Glomerular visceral epithelial cell (primary cell): ENCODE data around the gene ANO3.
"Not testable (repeated sequence)": the region's sequence is repeated elsewhere in the genome, so short reads cannot be mapped to it uniquely, and the experiment has no call there.

Source experiments
- DNase-seq: peaks from one replicate; pipeline ENCODE4 v3.0.0-alpha.2; 2016; ENCODE audit errors: extremely low spot score

Gene ANO3

DNA sequence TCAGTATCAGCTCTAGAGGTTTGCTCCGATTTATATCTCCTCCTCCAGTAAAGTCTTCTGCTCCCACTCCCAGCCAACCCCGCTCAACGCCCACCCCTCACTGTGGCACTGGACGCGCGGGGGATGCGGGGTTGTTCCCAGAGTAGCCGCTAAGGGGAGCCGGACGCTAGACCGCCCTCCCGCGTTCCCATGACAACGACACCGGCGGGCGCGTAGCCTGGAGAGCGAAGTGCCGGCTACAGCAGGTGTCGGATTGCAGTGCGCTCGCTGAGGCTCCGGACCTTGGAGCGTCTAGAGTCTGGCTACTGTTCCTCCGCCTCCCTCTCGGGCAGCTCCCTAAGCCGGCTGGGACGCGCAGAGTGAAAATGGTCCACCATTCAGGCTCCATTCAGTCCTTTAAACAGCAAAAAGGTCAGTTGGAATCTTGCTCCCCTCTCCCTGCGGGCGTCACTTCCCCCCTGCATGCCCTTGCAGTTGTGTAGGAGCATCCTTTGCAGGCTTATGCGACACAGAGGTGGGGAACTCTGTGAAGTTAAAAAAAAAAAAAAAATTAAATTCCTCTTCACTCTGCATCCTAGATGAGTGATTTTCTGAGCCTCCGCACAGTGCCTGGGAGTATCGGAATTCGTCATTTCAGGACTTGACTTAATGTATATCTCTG, at the start of gene ANO3:
ANO3 (plus strand) TSS at position 220 of the 661 bp plus-strand sequence; CDS start at position 366, 146 bp downstream.
- peak; percentile 66 for DNase-seq

DNA sequence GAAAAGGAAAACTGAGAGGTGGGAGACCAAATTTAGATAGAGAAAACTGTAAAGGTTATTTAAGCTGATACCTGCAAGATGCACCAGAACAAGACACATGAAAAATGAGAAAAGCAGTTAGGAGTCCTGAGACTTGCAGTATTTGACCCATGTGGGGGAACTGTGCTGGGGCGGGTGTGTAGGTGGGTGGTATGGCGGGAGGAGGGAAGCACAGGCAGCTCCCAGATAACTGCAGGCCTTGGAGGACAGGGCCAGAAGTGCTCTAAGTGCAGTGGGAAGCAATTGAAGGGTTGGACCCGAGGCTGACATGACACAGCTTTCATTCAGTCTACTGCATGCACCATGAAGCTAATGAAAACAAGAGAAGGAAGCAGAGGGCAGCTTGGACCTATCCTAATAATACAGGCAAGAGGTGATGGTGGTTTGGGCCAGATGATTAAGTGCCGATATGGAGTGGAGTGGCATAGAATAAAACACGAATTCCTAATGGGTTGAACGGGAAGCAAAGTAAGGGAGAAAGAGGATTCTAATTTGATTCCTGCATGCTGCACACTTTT, 48.0 kb upstream of the ANO3 start:
- DNase-seq = no peak

DNA sequence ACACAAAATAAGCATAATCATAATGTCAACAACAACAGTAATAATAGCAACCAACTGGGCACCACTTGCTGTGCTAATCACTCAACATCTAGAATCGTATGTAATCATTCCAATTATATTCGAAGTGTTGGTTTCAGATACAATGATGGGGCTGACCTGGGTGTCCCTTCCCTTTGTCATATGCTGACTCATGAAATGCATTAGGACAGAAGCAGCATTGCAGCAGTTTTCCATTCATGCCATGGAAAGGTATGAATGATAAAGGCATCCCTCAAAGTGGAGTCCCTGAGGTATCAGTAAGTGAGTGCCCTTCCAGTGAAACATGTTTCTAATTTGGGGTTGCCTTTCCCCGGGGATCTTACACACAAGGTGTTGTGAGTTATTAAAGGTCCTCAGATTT, 46.3 kb upstream of the ANO3 start:
- DNase-seq = no peak

DNA sequence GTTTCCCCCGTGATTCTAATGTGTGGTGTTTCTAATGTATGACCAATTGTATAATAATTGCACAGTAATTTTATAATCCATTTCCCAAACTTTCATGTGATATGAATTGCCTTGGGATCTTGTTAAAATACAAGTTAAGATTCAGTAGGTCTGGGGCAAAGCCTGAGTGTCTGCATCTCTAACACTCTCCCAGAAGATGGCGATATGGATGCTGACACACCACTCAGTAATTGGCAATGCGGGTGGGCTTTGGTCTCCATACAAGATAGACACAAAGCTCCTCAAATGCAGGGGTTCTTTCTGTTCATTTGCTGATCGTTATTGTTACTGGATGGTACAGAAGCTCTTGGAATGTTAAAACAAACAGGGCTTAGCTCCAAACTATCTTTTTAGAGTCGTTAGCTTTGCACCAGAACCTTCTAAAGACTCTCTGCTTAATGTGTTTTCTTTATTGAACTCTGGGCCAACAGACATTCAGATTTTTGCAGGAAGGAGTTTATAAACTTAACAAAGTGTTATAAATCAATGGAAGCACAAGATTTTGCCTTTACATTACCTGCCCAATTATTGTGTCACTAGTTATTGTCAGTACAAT, 45.4 kb upstream of the ANO3 start:
- DNase-seq = peak; percentile 10

DNA sequence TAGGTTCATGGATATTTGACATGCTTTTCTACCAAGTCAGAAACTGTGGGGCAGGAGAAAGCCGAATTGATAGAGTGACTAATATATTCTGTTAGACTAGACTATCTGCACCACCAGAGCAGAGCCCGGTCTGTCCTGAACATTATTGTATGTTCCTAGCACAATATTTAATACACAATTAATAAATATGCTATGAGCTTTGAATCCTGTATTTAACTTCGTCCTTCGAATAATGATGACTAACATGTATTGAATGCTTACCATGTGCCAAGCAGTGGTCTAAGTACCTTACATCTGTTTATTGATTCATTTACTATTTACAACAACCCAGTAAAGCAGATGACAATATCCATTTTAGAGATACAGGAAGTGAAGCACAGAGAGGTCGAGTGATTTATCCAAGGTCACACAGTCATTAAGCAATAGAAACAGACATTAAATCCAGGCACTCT, 44.8 kb upstream of the ANO3 start:
- DNase-seq = no peak

DNA sequence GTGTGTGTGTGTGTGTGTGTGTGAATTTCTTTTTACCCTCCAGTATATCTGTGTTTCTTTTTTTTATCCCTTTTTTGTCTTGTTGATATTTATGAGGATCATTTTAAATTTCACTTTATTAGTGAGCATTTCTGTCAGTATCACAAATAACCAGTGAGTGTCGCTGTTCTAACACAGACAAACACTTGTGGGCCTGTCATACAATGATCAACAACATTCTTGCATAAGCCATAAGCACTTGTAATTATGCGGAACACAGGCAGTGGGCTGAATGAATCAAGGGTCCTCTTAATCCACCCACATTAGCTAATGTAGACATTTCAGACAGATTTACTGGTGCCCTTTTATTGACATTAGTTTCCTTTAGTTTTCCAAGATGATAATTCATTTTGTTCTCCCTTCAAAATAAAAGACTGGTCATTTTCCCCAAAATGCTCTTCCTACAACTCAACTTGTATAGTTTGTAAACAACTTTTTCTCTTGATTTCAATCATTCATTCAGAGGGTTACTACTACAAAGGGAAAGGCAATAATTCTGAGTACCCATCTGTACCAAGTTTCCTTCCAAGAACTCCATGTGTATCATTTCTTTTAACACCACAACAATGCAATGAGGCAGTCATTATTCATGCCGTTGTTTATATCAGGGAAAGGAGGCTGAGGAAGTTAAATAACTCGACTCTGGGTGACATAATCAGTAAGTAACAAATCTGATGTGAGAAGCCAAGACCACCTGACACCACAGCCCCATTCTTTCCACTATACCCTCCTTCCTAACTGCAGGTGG, 34.5 kb upstream of the ANO3 start:
- DNase-seq = peak; percentile 31

DNA sequence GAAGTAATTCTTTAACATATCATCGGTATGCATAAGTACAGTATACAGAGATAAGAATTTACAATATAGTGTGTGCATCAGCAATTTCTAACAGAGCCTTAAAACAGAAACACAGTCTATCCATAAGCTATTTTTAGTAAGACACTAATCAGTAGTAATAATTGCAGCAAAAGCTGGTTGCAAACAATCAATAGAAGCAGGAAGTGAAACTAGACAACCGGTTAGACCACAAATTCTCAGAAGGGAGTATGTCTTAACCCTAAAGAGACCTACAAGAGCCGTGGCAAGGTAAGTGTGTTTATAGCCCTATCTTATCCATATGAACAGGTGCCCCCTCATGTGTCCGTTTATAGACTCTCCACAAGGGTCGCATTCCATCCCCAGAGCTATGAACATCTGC, 15.6 kb upstream of the ANO3 start:
- DNase-seq = not testable (repeated sequence)

DNA sequence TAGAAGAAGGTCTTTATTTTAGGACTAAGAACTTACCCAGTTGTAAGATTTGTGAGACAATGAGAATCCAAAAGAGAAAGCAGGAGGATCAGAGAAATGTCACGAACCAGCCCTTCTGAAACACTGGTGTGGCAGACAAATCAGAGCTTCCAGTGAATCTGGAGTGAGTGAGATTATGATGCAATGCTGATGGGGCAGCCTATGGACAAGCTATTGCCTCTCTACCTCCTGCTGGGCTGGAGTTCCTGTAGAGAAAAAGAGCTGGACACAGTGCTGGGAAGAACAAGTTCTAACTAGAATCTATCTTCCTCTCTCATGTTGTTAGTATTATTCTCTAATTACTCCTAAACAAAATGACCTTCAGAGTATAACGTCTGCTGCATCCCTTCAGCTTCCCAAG, 12.0 kb upstream of the ANO3 start:
- DNase-seq = no peak

DNA sequence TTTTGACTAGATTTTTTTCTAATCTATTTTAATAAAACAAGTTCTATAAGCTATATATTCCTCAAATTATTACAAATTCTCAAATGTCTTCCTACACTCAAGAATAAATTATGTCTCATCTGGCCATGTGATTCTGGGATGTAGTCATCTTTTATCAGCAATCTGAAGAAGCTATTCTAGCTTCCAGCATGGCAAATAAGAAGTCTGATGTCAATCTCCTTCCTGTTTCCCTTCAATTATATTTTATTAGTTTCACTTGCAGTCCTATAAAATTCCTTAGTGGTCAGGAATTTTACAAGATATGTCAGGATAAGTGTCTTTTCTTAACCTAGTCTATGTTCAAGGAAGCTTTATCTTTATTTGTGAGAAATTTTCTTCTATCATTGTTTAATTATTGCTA, 10.4 kb upstream of the ANO3 start:
- no peak for DNase-seq

DNA sequence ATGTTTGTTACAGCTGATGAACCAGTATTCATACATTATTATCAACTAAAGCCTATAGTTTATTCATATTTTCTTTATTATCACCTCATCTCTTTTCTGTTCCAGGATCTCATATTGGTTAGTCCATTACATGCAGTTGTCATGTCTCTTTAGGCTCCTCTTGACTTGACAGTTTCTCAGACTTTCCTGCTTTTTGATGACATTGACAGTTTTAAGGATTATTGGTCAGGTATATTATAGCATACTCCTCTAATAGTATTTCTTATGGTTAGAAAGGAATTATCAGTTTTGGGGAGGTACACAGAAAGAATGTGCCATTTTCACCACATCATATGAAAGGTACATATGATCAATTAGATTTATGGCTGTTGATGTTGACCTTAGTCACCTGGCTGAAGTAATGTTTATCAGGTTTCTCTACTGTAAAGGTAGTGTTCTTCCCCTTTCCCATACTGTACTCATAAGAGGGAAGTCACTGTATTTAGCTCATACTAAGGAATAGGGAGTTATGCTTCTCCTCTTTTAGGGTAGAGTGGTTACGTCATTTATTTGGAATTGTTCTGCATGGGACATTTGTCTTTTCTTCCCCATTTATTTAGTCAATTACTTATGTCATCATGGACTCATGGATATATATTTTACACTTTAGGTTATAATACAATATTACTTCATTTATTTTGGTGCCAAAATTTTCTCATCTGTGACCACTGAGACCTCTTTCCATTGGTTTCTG, 9.4 kb upstream of the ANO3 start:
- DNase-seq = no peak

DNA sequence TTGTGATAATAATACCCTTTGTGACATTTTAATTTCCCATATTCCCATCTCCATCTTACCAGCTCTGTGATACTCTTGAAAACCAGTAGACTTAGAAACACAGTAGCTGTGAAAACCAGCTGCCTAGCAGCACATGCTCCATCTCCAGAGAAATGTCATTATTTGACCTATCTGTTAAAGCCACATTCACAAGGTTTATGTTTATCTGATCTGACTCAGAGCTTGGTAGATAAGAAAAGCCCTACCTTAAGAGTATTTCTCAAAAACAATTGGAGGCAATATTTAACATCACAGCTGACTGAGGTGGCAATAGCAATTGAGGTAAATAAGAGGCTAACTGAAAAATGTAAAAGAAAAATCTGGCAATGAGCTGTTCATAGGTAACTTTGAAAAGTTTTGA, 8.1 kb upstream of the ANO3 start:
- no peak for DNase-seq

DNA sequence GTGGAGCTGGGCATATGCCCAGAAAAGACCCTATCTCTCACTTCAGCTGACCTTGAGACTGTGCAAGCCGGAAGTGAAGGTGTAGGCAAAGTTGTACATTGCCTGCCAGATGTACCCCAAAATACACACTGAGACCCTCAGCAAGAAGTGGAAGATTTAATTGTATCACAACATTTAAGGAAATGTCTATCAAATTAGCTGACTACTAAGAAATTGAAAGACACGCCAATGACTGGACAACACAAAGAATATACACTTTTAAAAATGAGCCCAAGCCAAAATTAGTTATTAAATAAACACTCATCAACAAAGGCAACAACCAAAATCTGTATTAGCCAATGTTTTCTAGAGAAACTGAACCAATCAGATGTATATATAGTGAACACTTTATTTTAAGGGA, 7.7 kb upstream of the ANO3 start:
- DNase-seq = no peak

DNA sequence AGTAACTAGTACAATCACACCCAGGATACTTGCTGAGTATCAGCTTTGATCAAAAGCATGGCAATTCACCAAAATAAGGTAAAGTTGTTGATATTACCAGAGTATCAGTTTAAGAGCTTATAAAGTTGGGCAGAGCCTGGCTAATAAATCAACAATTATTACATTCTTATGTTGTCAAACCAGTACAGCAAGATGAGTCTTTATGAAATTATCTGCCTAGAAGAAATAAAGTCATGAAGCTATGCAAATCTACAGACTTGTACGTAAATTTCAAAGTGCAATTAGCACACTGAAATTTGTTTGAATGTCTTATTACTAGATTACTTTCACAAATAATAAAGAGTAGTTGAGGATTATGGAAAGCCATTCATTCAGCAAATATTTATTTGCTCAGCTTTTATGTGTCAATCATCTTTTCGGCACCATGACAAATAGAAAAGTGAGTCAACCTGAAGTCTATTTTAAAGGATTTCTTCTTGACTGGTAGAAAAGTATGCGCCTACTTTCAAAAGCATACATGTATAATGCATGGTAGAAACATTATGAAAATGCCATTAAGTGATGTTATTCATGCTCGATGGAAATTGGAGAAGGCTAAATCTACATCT, 5.0 kb upstream of the ANO3 start:
- no peak for DNase-seq

DNA sequence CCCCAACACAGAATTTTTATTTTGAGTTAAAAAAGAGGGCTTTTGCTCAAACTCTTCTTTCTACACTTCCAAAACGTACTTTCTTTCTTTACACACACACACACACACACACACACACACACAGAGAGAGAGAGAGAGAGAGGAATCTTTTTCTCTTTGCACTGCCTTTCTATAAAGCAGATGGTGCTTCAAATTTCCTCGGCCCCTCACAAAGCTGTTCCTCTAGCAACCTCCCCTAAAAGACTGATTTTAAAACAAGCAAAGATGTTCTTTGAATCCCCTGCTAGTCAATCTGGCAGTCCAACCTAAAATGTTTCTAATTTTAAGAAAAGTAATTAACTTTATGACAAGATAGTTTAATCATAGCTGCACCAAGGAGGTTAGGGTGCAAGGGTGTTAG, 2.7 kb upstream of the ANO3 start:
- no peak for DNase-seq

DNA sequence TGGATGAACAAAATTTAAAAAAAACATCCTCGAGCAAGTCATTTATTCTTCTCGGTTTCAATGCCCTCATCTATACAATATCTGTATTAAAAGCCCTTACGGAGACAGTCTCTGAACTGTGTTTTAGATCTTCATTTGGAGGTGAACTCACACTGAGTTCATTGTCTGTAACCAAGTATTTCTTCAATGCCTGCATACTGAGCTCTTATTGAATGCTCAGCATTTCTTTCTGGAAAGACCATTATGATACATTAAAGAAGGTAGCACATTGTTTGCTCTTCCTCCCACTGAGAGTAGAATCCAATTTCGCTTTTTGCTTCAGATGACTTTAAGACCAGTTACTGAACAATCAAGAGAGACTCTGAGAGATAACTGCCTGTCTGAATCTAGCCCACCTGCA, 1.7 kb upstream of the ANO3 start:
- no peak for DNase-seq

DNA sequence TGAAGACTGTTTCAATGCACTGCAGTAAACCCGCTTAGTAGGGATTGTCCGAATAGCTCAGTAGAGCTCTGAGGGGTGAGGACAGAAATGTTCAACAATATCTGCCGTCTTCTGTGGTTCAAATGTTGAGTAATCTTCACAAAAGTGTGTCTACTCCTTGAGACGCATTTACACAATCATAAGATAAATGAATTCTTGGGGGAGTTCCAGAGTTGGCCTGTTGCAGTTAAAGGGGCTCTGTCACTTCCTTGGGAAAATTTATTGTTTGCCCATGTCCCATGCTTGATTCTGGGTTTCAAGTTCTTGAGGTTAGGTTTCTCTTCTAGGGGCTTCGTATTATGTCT, 614 bp downstream of the ANO3 start:
- no peak for DNase-seq

DNA sequence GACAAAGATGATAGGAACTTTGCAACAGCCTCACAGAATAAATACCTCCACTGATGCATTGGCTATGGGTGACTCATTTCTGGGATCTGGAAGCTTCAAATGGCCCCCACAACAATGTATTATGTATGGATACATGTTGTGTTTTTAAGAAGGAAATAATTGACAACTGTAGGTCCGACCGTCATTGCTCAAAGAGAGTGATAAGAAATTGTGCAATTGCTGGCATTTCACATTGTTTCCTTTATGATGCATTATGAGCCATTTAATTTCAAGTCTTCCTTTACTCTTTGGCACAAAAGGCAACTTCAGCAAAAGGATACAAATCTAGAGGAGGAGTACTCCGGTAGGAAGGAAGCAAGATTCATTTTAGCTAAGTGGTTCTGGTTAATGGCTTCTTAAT, 2.0 kb downstream of the ANO3 start:
- DNase-seq = no peak

DNA sequence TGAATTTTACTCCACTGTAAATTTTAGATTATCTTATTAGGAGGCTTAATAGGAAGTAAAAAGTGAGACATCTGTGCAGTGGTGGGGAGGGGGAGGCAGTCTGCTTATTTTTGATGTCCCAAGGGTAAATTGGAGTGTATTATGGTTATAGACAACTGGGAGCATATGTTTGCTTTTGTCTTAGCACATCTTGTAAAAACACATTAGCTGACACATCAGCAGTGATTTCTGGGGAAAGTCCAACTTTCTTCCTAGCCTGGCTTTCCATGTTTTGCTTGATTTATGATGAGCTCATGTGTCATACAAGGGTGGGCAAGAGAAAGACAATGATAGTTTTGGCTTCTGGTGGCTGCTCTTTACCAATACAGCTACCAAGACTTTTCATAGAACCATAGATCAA, 4.0 kb downstream of the ANO3 start:
- no peak for DNase-seq

DNA sequence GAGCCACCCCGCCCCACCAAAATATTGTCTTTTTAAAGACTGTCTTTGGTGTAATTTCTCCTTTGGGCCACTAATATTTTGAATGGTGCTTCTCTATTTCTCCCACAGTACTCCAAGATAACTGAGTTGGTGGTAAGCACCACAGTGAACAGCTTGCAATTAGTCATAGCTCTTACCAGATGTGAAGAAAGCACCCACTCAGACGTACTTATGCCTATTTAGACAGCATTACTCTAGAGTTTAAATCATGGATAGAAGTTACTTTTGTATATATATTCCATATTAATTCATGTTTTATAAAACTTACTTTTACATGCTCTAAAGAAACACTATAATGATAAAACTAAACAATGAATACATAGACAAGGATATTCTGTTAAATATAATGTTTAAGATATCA, 12.7 kb downstream of the ANO3 start:
- no peak for DNase-seq

DNA sequence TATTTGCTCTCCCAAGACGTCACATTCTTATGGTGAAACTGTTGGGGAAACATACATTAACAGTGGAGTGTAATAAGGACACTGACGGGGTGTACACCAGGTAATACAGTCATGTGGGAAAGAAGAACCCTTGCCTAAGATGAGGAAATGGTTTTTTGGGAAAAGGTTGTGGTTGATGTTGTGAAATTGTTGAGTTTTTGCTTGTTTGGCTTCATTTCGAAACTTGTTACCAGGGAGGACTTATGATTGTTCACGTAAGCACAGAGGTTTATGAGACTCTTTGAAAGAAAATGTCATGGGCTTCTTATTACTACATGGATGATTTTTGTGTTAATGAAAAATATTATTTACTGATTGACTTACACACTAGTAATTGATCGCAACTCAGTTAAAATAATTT, 16.8 kb downstream of the ANO3 start:
- no peak for DNase-seq

DNA sequence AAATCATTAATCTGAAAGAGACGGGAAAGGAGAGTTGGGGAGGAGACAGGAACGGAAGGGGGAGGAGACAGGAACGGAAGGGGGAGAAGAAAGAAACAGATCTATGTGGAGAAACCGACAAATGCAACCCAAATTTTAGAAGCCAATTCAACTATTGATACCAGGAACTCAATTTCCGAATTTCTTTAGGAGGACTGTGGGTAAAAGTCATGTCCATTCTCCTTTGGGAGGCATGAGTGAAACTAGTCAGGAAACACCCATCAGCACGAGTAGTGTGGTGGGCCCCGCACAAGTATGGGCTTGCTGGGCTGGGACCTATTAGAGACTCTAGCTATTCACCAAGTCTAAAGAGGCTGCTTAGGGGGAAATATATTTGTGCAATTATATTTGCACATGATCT, 18.1 kb downstream of the ANO3 start:
- no peak for DNase-seq

DNA sequence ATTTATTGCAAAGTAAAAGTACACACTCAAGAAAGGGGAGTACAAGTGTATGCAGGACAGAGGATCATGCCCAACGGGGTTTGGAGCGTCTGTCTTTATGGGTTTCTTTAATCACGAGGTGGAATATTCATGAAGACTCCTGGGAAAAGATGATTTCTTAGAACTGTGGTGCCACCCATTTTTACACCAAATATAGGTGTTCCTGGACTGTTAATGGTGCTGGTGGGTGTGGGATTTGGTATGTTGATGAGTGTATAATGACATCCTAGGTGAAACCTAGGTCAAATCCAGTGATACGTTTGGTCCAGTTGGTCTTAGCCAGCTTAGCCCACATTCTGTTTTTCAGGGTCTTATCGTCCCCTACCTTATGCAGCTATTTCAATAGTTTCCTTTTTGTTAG, 21.1 kb downstream of the ANO3 start:
- DNase-seq = no peak
